GM19193 (cell line): ENCODE measurements around the gene TMEM270.

Experiments
- POLR2A ChIP-seq: IDR thresholded peaks from 4 replicates; pipeline ENCODE4 v1.6.1; 2011; ENCODE audit not compliant: insufficient read depth, insufficient read length; ENCODE audit errors: extremely low read depth

The TMEM270 gene

GRCh38 chr7:73844131-73844547 is 16.8 kb upstream of the TMEM270 start:
- TF ChIP-seq POLR2A = no peak

- TF ChIP-seq POLR2A = no peak
These were observed 16.0 kb upstream of the TMEM270 start for GRCh38 chr7:73844848-73845460.

GRCh38 chr7:73847941-73848723 is 12.8 kb upstream of the TMEM270 start:
- TF ChIP-seq POLR2A = no peak

DNA sequence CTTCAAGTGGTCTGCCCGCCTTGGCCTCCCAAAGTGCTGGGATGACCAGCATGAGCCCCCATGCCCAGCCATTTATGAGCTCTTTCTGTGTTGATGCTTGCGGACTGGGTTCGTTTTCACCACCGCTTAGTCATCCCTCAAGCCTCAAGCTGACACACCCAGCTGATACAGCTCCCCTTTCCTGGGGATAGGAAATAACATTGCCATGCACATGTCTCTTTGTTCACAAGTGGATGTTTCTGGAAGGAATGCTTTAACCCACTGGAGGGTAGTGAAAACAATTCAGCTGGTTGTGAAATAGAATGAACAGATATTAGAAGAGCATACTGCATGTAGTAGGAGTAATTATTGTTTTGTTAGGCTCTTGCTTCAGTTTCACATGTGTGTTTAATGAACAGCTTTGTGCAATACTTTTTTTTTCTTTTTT is 10.2 kb upstream of the TMEM270 start:
- TF ChIP-seq POLR2A = no peak

GRCh38 chr7:73851410-73852338 is 9.3 kb upstream of the TMEM270 start:
- TF ChIP-seq POLR2A = no peak

DNA sequence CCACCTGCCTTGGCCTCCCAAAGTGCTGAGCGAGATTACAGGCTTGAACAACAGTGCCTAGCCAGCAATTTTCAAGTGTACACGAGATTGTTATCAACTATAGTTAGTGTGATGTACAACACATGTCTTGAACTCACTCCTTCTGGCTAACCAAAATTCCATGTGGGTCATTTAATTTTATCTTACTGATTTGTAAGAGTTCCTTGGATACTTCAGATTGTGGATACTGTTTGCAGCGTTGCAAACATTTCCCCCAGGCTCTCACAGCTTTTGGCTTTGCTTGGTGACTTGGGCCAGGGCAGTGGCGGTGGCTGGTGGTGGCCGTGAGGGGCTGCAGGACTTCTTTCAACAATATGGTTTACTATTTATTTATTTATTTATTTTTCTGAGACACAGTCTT is 8.5 kb upstream of the TMEM270 start:
- no peak for TF ChIP-seq POLR2A

DNA sequence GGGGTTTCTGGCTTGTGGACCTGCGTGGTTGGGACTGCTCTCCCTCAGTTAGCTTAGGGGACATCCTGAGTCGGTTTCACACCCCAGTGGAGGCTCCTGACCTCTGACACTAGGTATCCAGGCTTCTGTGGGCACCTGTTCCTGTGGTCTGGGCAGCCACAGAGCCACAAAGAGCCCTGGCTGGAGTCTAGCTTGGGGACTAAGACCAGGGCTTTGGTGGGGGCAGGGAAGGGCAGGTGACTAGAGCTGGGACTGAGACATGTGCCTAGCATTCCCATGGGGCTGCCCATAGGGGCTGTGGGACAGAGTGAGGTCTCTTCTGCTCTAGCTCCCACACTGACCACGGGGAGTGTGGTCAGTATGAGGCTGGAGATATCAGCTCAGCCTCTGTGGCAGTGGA is 4.0 kb upstream of the TMEM270 start:
- TF ChIP-seq POLR2A = no peak

GRCh38 chr7:73858807-73859206 is 2.2 kb upstream of the TMEM270 start:
- no peak for TF ChIP-seq POLR2A

DNA sequence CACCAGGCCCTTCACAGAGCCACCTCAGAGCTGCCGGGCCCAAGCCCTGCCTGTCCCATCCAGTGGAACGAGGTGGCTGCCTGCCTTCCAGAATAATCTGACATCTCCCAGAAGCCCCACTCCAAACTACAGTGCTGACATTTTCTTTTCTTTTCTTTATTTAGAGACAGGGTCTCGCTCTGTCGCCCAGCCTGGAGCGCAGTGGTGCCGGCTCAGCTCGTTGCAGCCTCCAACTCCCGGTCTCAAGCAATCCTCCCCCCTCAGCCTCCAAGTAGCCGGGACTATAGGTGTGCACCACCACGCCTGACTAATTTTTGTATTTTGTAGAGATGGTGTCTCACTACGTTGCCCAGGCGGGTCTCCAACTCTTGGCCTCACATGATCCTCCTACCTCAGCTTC is 346 bp downstream of the TMEM270 start:
- TF ChIP-seq POLR2A = no peak

- TF ChIP-seq POLR2A = no peak
These were observed 4.2 kb downstream of the TMEM270 start for GRCh38 chr7:73864981-73865711.

- TF ChIP-seq POLR2A = no peak
These were observed 4.9 kb downstream of the TMEM270 start for GRCh38 chr7:73865738-73866445.

- TF ChIP-seq POLR2A = no peak
These were observed 5.4 kb downstream of the TMEM270 start for GRCh38 chr7:73866446-73866767.

GRCh38 chr7:73869011-73869798 is 8.2 kb downstream of the TMEM270 start:
- TF ChIP-seq POLR2A = no peak

DNA sequence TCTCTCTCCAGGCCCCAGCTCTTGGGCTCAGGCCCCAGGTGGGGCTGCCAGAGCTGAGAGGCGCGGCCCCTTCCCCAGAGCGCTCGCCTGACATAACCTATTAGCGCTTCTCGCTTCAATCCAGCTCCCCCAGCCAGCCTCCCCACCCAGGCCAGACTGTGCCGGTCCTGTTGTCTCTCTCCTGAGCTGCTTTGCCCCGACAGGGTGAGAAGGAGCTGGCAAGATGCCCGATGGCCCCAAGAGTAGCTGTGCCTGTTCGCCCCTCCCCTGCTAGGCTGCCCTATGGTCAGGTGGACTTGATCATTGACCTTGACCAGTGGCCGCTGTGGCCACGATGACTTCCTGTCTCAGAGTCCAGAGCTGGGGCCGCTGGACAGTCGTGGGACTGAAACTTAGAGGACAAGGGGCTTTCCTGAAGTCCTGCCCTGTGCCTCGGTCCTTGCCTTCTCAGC is 9.1 kb downstream of the TMEM270 start:
- TF ChIP-seq POLR2A = no peak
